ENCODE measurements around the gene VAC14.
A peak's percentile ranks its signal among the peaks of the same experiment; 100 is the strongest.

VAC14 gene

GRCh38 chr16:70689035-70689969, 111.7 kb downstream of the VAC14 start:
- DNase-seq = no peak

- DNase-seq = no peak
Observed at GRCh38 chr16:70688246-70688742, 112.7 kb downstream of the VAC14 start.

- no peak for DNase-seq
Observed at GRCh38 chr16:70687671-70688245, 113.2 kb downstream of the VAC14 start.

DNA sequence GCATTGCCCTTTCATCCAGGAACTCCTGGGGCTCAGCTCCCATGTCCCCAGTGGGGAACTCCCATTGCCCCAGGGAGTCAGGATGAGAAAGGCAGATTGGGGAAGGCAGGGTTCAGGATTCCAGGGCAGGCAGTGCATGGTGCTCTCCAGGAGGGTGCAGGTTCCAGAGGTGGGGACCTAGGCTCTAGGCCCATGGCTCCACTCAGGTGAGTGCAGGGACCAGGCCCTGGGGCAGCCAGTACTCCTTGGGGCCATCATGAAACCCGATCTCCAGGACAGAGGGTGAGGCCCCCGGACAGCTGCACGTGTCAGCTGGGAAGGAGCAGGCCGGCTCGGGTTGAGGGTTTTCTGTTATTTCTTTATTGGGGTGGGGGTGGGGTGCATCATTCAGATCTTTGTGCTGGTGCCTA, 113.9 kb downstream of the VAC14 start:
- DNase-seq = no peak

DNA sequence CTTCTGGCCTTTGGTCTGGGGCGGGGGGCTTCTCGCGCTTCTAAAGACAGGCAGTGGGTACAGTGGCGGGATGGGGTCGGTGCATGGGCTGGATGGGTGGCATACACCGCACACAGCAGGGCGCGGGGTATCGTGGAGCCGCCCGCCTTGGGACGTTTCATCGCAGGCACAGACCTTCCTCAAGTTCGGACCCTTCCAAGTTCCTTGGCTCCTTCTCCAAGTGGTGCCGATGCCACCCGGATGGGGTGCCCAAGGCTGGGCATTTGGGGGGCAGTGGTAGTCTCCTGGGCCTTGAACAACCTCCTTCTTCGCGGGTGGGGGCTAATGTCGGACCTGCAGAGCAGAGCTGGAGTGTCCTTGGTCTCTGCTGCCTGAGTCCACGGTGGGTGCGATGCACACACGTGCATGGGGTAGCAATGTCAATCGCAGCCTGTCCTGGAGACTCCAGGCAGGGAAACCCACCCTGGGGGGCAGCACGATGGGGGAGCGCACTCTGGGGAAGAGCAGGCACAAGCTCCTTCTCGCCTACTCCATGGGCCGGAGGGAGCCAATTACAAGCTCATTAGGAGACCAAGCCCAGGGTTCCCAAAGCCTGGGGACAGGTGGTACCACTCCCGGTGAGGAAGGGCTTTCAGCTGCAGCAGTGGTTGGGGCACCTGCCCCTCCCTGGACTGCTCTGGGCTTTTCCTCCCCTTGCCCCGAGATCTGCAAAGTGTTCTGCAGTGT, 114.4 kb downstream of the VAC14 start:
- no peak for DNase-seq

DNA sequence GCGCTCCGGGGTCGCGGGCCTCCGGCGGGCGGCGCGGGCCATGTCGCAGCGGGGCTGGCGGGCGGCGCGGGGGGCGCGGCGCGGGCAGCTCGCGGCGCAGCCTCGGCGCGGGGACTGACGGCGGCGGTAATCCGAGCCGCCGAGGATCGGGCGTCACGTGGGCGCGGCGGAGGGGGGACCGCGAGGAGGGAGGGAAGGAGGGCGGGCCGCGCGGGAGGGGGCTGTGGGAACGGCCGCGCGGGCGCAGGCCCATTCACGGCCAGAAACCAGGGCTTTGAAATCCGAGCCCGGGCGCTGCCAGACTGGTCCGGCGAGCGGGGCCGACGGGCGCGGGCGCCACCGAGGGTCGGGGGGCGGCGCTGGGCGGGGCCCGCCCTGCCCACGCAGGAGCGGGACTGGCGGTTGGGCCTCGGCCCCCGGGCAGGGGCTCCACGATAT, 115.0 kb downstream of the VAC14 start, which contains the start of gene MTSS2:
Gene MTSS2, minus strand, starts transcription at position 116 of the 438 bp plus-strand sequence. CDS start 262 bp downstream, outside the sequence.
- DNase-seq = peak; percentile 18

DNA sequence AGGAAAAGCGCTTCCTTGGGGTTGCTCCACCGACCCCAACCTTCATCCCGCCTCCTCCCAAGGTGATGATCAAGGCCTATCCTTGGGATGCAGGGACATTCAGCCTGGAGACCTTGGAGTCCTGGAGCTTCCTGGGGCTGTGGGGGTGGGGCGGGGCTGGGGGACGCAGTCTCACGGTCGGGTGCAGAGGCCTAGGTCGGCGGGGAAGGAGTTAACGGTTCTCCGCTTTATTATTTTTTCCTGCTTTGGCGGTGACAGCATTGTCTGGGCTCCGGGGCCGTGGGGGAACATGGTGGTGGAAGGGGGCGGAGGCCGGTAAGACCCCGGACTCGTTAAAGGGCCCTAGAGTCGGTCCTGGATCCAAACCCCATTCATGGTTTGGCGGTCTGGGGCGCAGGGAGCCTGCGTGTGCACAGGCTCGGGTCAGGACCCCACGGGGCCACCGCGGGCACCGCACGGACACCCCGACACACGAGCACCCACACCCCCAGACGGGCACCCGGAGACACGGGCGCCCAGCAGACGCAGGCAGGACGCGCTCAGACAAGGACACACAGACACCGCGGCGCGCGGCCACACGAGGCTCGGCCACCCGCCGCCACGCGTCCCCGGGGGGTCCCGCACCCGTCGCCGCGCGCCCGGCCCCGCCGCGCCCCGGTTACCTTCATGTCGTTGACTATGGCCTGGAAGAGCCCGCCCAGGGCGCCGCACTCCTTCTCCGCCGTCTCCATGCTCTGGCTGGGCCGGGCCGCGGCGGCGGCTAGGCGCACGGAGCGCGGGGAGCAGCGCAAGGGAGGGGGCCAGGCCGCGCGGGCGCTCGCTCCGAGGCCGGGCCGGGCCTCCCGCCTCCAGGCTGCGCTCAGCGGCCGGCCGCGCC, 115.7 kb downstream of the VAC14 start:
- peak; percentile 12 for DNase-seq

DNA sequence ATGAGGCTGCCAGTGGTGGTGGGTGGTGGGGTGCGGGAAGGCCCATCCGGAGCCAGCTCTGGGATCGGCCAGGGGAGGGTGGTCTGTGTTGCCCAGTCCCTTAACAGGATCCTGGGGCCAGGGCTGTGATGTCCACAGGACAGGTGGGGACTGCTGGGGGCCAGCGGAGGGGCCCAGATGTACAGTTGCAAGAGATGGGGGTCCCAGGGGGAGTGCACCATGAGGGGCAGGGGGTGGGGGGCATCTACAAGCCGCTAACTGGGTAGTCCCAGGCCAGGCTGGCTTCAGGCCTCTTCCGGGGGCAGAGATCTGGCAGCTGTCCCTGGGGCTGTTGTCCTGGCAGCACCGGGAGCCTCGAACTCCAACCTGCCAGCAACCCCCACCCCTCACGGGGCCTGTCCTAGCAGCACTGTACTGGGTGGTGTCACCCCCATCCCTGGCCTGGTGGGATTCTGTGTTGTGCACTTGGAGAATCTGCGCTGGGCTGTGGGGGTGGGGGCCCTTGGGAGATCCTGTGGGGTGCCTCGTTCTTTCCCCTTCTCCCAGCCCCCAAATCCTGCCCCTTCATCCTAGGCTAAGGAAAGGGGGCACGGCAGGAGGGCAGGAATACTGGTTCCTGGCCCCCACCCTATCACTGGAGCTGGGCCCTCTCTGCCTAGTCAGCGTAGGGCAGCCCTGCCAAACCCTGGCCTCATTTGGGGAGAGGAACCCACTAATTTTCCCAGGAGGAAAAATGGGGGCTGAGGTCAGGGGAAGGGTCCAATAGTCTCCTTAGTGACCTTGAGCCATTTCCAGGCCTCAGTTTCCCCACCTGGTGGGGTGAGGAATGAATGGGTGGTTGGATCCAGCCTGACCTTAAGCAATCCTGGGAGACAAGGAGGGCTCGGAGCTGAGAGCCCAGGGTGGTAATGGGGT, 116.6 kb downstream of the VAC14 start:
- DNase-seq = no peak

DNA sequence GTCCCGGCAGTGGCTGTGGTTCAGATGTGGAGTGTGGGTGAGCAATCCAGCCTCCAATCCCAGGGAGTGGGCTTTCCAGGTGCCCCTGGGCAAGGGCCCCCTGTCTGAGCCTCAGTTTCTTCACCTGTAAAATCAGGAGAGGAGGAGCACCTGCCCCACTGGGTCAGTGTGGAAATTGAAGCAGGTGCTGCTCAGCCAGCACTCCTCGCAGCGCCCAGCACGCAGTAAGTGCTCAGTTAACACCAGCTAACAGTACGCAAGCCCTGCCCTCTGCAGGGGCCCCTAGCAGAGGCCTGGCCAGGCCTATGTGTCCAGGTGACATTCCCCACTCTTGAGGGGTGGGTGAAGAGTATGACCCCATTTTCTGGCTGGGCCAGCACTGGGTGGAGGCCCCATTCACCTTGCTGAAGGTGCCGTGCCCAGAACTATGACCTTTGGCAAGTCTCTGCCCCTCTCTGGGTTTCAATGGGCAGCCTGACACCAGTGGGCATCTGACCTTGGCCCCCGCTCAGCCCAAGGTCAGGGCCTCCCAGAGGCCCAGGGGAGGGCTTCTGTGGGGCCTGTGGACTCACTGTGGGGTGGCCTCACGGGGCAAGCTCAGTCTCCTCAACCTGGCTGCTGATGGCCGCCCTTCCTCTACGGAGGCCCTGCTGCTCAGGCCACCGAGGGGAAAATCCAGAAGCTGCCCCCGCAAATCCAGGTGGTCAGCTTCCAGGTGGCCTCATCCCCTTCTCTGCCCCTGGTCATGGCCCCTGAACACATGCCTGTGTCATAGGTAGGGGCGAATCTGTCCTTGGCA, 117.6 kb downstream of the VAC14 start:
- DNase-seq = no peak

DNA sequence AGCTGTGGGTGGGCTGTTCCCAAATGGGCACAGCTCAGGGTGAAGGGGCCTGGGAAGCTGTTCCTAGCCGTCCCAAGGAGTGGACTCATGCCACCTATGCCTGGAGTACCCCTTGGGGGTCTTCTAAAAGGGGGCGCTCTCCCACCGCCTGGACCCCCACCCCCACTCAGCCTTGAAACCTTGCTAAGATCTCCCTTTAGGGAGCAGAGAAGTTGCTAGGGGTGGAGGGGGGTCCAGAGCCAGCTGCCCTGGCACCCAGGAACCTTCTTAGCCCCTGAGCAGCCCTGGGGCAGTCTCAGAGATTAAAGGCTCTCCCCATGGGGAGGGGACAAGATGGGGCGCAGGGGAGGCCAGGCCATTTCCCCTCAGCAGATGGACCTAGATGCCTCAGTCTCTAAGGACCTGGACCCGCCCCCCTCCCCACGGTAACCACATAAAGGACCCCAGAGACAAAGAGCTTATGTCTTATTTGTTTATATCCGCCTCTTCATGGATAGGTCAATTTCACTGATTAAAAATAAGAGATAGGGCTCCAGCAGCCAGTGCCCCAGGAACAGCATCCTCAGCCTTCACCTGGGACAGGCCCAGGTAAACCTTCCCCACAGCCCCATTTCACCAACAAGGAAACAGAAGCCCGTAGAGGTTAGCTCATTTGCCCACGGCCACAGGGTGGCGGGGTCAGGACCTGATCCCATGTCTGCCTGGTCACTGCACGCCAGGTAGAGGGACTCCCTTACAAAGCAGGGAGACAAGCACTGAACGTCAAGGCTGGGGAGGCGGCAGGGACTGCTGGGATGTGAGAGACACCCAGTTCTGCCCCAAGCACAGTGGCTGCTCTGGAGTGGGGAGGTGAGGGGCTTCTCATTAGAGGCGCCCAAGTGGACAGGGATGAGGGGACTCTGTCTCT, 118.5 kb downstream of the VAC14 start:
- no peak for DNase-seq

DNA sequence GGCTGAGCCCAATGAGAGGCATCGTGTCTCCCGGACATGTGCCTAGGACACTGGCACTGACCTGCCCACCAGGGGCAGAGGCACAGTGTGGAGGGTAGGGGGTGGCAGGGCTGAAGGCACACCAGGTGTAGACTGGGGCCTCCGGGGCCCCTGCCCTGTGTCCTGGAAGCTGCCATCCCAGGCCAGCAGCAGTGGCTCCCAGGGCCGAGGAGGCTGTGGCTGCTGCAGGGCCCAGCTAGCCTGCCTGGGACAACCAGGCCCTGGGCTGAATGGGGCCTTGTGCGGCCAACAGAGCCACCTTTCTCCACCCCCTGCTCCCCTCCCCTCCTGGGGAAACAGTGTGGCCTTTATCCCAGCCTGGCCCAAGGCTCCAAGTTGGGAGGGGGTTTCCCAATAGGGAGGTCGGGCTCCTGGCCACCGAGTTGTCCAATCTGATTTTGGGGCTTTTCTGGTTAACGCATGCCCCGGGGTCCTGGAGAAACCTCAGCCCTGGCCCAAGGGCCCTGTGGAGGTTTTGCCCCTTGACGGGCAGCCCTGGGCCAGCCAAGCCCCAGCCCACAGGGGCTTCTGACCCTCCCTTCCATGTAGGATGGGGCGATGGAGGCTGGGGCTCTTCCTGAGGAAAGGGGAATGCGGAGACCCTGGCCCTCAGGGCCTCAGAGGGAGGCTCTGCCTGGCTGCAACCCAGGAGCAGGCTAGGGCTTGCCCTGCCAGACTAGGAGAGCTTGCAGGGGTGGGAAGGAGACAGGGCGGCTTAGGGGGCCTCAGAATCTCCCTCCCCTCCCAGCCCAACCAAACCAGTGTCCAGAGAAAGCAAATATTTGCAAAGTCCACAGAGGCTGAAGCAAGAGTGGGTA, 119.3 kb downstream of the VAC14 start:
- no peak for DNase-seq

DNA sequence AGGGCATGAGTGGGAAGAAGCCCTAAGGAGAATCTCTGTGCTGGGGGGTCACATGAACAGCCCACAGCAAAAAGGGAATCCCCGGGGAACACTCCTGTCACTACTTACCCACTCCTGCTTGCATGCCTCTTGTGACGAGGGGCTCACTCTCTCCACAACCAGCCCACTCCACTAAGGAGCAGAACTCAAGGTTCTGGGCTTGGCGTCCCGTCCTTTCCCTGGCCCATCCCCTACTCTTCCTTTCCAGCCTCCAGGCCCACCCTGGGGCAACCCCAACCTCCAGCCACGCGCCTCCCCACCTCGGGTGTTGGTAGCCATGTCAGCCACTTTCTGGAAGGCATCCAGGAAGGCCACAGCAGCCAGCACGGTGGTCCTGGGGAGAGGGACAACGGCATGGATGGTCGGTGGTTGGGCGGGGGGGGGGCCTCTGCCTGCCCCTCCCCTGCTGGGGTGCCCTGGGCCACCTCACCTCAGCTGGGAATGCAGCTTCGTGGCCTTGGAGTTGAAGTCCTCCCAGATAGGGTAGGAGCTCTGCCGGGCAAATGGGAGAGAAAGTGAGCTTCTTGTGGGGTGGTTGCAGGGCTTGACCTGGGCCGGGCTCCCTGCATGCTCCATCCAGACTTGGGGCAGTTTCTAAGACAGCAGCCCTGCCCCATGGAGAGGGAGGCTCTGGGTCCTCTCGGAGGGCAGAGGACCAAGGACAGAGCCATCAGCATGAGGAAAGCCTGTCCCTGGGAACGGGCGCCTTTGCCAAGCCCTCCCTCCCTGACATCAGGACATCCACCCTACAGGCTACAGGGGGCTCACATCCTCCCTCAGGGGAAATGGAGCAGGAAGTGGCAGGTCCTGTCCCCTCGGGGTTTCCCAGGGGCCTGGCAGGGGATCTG, 120.2 kb downstream of the VAC14 start:
- DNase-seq = no peak

- DNase-seq = no peak
Observed at GRCh38 chr16:70679671-70680494, 121.1 kb downstream of the VAC14 start.

DNA sequence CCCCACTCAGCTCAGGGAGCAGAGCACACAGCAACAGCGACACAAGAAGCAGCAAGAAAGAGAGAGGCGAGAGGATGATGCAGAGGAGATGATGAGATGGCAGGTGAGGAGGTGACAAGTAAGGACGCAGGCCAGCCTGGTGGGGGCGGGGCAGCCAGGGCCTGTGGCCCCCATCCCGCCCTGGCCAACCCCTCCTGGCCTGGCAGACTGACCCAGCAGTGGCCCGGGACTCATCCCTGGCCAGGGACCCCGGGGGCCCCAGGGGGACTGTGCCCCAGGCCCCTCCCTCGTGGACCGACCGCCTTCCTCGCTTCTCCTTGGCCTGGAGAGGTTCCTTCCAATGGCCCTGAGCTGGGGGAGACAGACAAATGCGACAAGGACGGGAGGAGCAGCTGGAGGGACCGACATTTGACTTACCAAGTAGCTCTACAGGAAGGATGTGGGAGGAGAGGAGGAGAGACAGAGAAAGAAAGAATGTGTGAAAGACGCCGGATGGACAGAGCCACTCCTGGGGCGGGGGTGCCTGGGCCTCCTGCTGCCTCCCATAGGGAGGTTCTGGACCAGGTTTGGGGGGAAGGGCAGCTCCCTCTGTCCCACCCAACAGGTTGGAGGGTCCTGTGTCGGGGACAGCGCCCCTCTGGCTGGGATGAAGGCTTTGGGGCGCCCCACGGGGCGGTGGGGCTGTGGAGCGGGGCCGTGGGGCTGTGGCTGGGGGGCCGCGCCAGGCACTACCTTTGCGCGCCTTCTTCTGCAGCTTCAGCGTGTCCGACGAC, 121.9 kb downstream of the VAC14 start:
- DNase-seq = no peak

All from suppressor macrophage treated with lipopolysaccharide for 4 hours (primary cell).